IMR-90 (cell line): ENCODE results near the gene TTBK2. TPM values are rescaled to one million over a fixed set of nuclear protein-coding genes. Genes with fewer than 3 reads are reported as not detected.

Source experiments
- ATAC-seq: fragments of 200-7000 bp; cut with Tn5 transposase; 2 replicates; pipeline ENCODE4 v1.9.1; 2020; ENCODE audit warnings: low read depth, mild to moderate bottlenecking, moderate library complexity
- BruUV-seq: library from RNA; stranded (reverse); fragments of 400-500 nt; replicated peaks from 2 replicates; lab custom pipeline; 2021; lab: Mats Ljungman, UMichigan
- CTCF ChIA-PET: fragments of 300-600 bp; formaldehyde crosslinking; extraction: SDS; loops from one replicate; lab custom pipeline; 2021; ENCODE audit warnings: antibody characterized with exemption; lab: Yijun Ruan, JAX
- POLR2A ChIA-PET: fragments of 300-600 bp; sonication (Branson Sonifier 250); formaldehyde crosslinking; loops from one replicate; lab custom pipeline; 2022; ENCODE audit warnings: antibody characterized with exemption; ENCODE audit not compliant: unreplicated experiment; lab: Charles Lee
- DNase-seq: peaks from one replicate; pipeline ENCODE4 v3.0.0; 2013
- H2AFZ ChIP-seq: replicated peaks from 2 replicates; pipeline ENCODE3; 2013; ENCODE audit warnings: low read length, mild to moderate bottlenecking; ENCODE audit not compliant: poor library complexity
- H2AK5ac ChIP-seq: 2 replicates; pipeline ENCODE4 v1.6.1; 2013; ENCODE audit warnings: low read depth, low read length, inconsistent platforms
- H2AK9ac ChIP-seq: replicated peaks from 2 replicates; pipeline ENCODE3; 2013; ENCODE audit warnings: mild to moderate bottlenecking, low read depth, low read length, moderate library complexity; ENCODE audit not compliant: poor library complexity
- H2BK120ac ChIP-seq: 2 replicates; pipeline ENCODE4 v1.6.1; 2013; ENCODE audit warnings: low read depth, low read length, inconsistent platforms
- H2BK15ac ChIP-seq: 3 replicates; pipeline ENCODE4 v1.6.1; 2013; ENCODE audit warnings: low read depth, low read length, inconsistent platforms
- H2BK20ac ChIP-seq: 2 replicates; pipeline ENCODE4 v1.6.1; 2013; ENCODE audit warnings: low read depth, mild to moderate bottlenecking, inconsistent platforms, low read length, moderate library complexity
- H2BK5ac ChIP-seq: 2 replicates; pipeline ENCODE4 v1.6.1; 2013; ENCODE audit warnings: mild to moderate bottlenecking, low read depth, low read length, inconsistent platforms; ENCODE audit not compliant: poor library complexity, severe bottlenecking
- H3K14ac ChIP-seq: replicated peaks from 2 replicates; pipeline ENCODE4 v1.6.1; 2013; ENCODE audit warnings: low read depth, low read length, inconsistent platforms
- H3K18ac ChIP-seq: 2 replicates; pipeline ENCODE4 v1.6.1; 2013; ENCODE audit warnings: low read depth, low read length, control low read depth
- H3K23ac ChIP-seq: 2 replicates; pipeline ENCODE4 v1.6.1; 2013; ENCODE audit warnings: low read depth, low read length, inconsistent platforms
- H3K27ac ChIP-seq: 2 replicates; pipeline ENCODE4 v1.5.1; 2013; ENCODE audit warnings: mild to moderate bottlenecking, control low read depth, low read length; ENCODE audit not compliant: insufficient read depth
- H3K27me3 ChIP-seq: 2 replicates; pipeline ENCODE4 v1.6.1; 2013; ENCODE audit warnings: low read length; ENCODE audit not compliant: control insufficient read depth, insufficient read depth
- H3K36me3 ChIP-seq: 2 replicates; pipeline ENCODE4 v1.6.1; 2013; ENCODE audit warnings: low read length, mixed read lengths; ENCODE audit not compliant: control insufficient read depth, insufficient read depth
- H3K4ac ChIP-seq: 2 replicates; pipeline ENCODE4 v1.6.1; 2013; ENCODE audit warnings: low read depth, low read length, inconsistent platforms
- H3K4me1 ChIP-seq: 2 replicates; pipeline ENCODE4 v1.6.1; 2013; ENCODE audit warnings: low read length, mixed read lengths; ENCODE audit not compliant: control insufficient read depth, insufficient read depth
- H3K4me2 ChIP-seq: 2 replicates; pipeline ENCODE4 v1.6.1; 2013; ENCODE audit warnings: low read depth, mild to moderate bottlenecking, control low read depth, low read length, moderate library complexity
- H3K4me3 ChIP-seq: 2 replicates; pipeline ENCODE4 v1.5.1; 2013; ENCODE audit warnings: low read depth, mild to moderate bottlenecking, control low read depth, low read length, moderate library complexity; ENCODE audit not compliant: insufficient read depth
- H3K56ac ChIP-seq: 2 replicates; pipeline ENCODE4 v1.6.1; 2013; ENCODE audit warnings: low read length, inconsistent platforms; ENCODE audit not compliant: insufficient read depth; ENCODE audit errors: extremely low read depth
- H3K79me1 ChIP-seq, 2 experiments: 2 replicates each; pipeline ENCODE4 v1.6.1; 2013; ENCODE audit warnings: low read length in 2 of 2, inconsistent platforms in 1 of 2, low read depth in 1 of 2
- H3K9ac ChIP-seq: 2 replicates; pipeline ENCODE4 v1.6.1; 2013; ENCODE audit warnings: low read depth, low read length, control low read depth
- H3K9me1 ChIP-seq: 2 replicates; pipeline ENCODE4 v1.6.1; 2013; ENCODE audit warnings: low read length, inconsistent platforms; ENCODE audit not compliant: insufficient read depth
- H3K9me3 ChIP-seq: 2 replicates; pipeline ENCODE4 v1.6.1; 2013; ENCODE audit warnings: low read length; ENCODE audit not compliant: control insufficient read depth, insufficient read depth
- H4K20me1 ChIP-seq: 2 replicates; pipeline ENCODE4 v1.6.1; 2013; ENCODE audit warnings: low read length, inconsistent platforms; ENCODE audit not compliant: insufficient read depth
- H4K5ac ChIP-seq: 2 replicates; pipeline ENCODE4 v1.6.1; 2013; ENCODE audit warnings: mild to moderate bottlenecking, low read depth, low read length, control low read depth
- H4K8ac ChIP-seq, 2 experiments: 2 replicates each; pipeline ENCODE4 v1.6.1; 2013; ENCODE audit warnings: low read depth in 2 of 2, low read length in 2 of 2, control low read depth in 1 of 2, inconsistent platforms in 1 of 2
- H4K91ac ChIP-seq: 2 replicates; pipeline ENCODE4 v1.6.1; 2013; ENCODE audit warnings: low read depth, low read length, inconsistent platforms; ENCODE audit not compliant: insufficient read depth
- BHLHE40 ChIP-seq: fragments of 150-350 bp; IDR thresholded peaks from 2 replicates; pipeline ENCODE4 v1.6.1; 2016; ENCODE audit warnings: mild to moderate bottlenecking, low read depth, low read length
- CEBPB ChIP-seq: IDR thresholded peaks from 2 replicates; pipeline ENCODE4 v1.6.1; 2012; ENCODE audit warnings: low read depth, low read length, improper control_type of control experiment
- CHD1 ChIP-seq: IDR thresholded peaks from 2 replicates; pipeline ENCODE4 v1.6.1; 2012; ENCODE audit warnings: low read depth, low read length, improper control_type of control experiment
- FOS ChIP-seq: fragments of 150-350 bp; IDR thresholded peaks from 2 replicates; pipeline ENCODE4 v1.6.1; 2016; ENCODE audit warnings: low read depth, low read length
- MAZ ChIP-seq: IDR thresholded peaks from 2 replicates; pipeline ENCODE4 v1.6.1; 2012; ENCODE audit warnings: low read depth, mild to moderate bottlenecking, low read length, improper control_type of control experiment, moderate library complexity, borderline replicate concordance
- NFE2L2 ChIP-seq: fragments of 150-350 bp; IDR thresholded peaks from 2 replicates; pipeline ENCODE4 v1.6.1; 2016; ENCODE audit warnings: low read depth, mild to moderate bottlenecking, low read length
- POLR2A ChIP-seq: IDR thresholded peaks from 2 replicates; pipeline ENCODE4 v1.6.1; 2012; ENCODE audit warnings: mild to moderate bottlenecking, low read depth, low read length
- RFX5 ChIP-seq: IDR thresholded peaks from 2 replicates; pipeline ENCODE4 v1.8.0; 2012; ENCODE audit warnings: low read depth, mild to moderate bottlenecking, low read length, moderate library complexity
- SMC3 ChIP-seq: fragments of 150-350 bp; IDR thresholded peaks from 2 replicates; pipeline ENCODE4 v1.6.1; 2016; ENCODE audit warnings: low read depth, mild to moderate bottlenecking, antibody characterized with exemption, low read length, moderate library complexity
- WGBS, 2 experiments: methylation state at CpG; one replicate each; pipeline versions ENCODE4 v1.1.5 to v1.1.7; 2013; ENCODE audit warnings: missing lambda C conversion rate in 2 of 2; ENCODE audit not compliant: insufficient read length in 1 of 2; ENCODE audit errors: extremely low coverage in 2 of 2; 5-methylcytosine and 5-hydroxymethylcytosine counted together
- dilution Hi-C: fragments of 300-500 bp; cut with HindIII; formaldehyde crosslinking; loops from one replicate; pipeline ENCODE4 v1.14.3; 2018; ENCODE audit warnings: low sequenced_read_pairs; ENCODE audit not compliant: unreplicated experiment
- in situ Hi-C: fragments of 300-500 bp; cut with MboI; formaldehyde crosslinking; loops from 3 replicates; pipeline ENCODE4 v1.14.3; 2019; ENCODE audit warnings: low sequenced_read_pairs, inconsistent platforms, mixed read lengths
- intact Hi-C: fragments of 100-400 bp; cut with micrococcal nuclease; formaldehyde crosslinking; loops from 2 replicates; pipeline ENCODE4 v1.10.0; 2022
- polyA plus RNA-seq, 3 experiments: library from polyadenylated mRNA; depleted of rRNA; stranded (reverse); fragments of >200 nt; gene quantifications; 2 replicates each; pipeline ENCODE4 v1.2.3, GENCODE V29; 2012; ENCODE audit warnings: low replicate concordance in 1 of 3
- total RNA-seq: library from RNA; depleted of rRNA; stranded (reverse); fragments of >200 nt; gene quantifications from 2 replicates; pipeline ENCODE4 v1.2.3, GENCODE V29; 2012
- TF ChIP-seq, protein P1 (sequence below): fragments of 150-350 bp; IDR thresholded peaks from 2 replicates; pipeline ENCODE4 v1.6.1; 2017; ENCODE audit warnings: mild to moderate bottlenecking, antibody characterized with exemption, low read length, low read depth

Gene TTBK2
- total and polyA plus RNA-seq, 2 of the 4 experiments (the other 2 are of a cell fraction): 2.4 to 3.2 TPM

DNA sequence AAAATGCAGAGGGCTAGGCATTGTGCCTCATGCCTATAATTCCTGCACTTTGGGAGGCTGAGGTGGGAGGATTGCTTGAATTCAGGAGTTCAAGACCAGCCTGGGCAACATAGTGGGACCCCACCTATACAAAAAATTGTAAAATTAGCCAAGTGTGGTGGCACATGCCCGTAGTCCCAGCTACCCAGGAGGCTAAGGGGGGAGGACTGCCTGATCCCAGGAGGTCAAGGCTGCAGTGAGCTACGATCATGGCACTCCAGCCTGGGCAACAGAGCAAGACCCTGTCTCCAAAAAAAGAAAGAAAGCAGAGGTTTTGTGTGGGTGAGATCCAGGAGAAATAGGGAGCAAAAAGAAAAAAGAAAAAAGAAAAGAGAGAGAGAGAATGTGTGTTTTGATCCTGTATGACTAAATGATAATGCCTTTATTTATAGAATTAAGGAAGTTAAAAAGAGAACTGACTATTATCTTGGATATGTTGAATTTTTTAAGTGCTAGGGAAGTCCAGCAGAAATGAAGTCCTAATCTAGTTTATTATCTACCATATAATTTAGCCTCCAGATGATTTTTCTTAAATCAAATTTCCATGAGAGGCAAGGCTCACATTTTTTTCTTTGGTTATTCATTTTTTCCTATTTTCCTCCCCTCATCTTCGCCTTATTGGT, 4.8 kb downstream of the TTBK2 start:
- Histone ChIP-seq H3K9ac (no peak overlapping the region), H3K27ac (no peak overlapping the region), H3K79me1 (peaks cover 20 to 52% of the 10 kb centered on the region in 2 experiments), H3K4me3 (no peak overlapping the region), H3K27me3 (no peaks in the 10 kb centered on the region), H2AFZ (no peak overlapping the region), H3K36me3 (no peaks in the 10 kb centered on the region), H3K56ac (no peak overlapping the region), H3K9me1 (0 out of 2 replicates have a peak, but pooled peaks cover 2% of the 10 kb centered on the region), H3K9me3 (no peaks in the 10 kb centered on the region), H3K23ac (no peak overlapping the region), H4K8ac (no peak overlapping the region), H3K4me2 (no peak overlapping the region), H2AK9ac (no peak overlapping the region), H3K18ac (no peak overlapping the region), H4K5ac (no peak overlapping the region), H3K4ac (no peak overlapping the region), H2BK120ac (no peak overlapping the region), H3K4me1 (peaks cover 3% of the 10 kb centered on the region), H4K20me1 (peaks cover 9% of the 10 kb centered on the region; the same call in 1 of the 2 replicates), H2AK5ac (no peak overlapping the region), H2BK5ac (no peak overlapping the region), H2BK20ac (no peak overlapping the region), H3K14ac (no peak overlapping the region), H4K91ac (no peak overlapping the region), H2BK15ac (no peak overlapping the region)
- POLR2A ChIA-PET: no interaction called here
- intact Hi-C loops (no loop called here), dilution Hi-C loops (no loop called here), in situ Hi-C loops (no loop called here)
- DNase-seq: no peak
- no TSS peak for BruUV-seq
- CTCF ChIA-PET: no interaction called here
- ATAC-seq: no peak
- 80% methylated on average over 1 of the region's 3 CpGs; no CpG with 5 or more reads in 1 of the 2 experiments for WGBS, 2 experiments
- TF ChIP-seq SMC3 (no peak), MAZ (no peak), NFE2L2 (no peak), BHLHE40 (no peak), FOS (no peak), POLR2A (no peak), RFX5 (no peak), CEBPB (no peak), CHD1 (no peak)
- TF ChIP-seq, protein P1, sequence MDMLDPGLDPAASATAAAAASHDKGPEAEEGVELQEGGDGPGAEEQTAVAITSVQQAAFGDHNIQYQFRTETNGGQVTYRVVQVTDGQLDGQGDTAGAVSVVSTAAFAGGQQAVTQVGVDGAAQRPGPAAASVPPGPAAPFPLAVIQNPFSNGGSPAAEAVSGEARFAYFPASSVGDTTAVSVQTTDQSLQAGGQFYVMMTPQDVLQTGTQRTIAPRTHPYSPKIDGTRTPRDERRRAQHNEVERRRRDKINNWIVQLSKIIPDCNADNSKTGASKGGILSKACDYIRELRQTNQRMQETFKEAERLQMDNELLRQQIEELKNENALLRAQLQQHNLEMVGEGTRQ: no peak
